ENCODE data around the gene NMUR2.

The NMUR2 gene

DNA sequence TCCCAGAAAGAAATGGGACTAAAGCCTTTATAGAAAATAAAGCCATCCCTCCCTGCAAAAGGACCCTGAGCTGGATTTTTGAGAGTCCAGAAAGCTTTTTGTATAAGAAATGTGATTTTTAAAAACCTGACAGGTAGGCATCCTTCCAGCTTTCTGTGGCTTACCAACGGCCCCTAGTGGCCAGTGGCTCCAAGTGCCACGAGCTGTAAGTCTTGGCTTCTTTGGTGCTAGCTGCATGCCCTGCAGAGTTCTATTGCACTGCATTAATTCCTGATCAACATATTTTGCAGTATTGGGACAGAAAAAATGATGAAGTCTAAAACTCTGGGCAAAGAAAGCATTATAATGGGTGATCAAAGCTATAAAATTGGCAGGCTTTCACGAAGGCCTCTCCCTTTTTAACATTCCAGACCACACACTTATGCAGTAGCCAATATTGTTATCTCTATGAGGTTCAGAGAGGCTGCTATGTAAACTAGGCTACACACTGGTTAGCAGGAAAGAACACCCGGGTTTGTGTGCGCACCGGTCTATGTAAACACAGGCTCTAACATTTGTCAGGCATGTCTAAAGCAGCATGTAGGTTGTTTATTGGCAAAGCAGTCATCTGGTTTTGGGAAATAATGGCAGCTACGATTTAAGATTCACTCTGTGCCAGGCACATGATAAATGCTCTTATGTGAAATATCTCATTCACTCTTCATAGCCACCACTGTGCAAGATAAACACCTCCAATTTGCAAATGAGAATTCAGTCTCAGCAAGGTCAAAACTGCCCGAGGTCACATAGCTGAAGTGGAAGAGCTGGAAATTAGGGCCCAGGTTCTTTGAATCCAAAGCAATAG lies 55.2 kb downstream of the NMUR2 start:
- DNase-seq: peak; percentile 13 to 18
- peak; percentile 60 for ATAC-seq
- Mint-ChIP-seq H3K4me3 (no peak overlapping the region), H3K4me1 (no peaks in the 10 kb centered on the region), H3K27me3 (peaks cover 7% of the 10 kb centered on the region), H3K9me3 (peaks cover 0 to 6% of the 10 kb centered on the region in 2 donors), H3K27ac (no peak overlapping the region)

Measured in stimulated activated naive CD8-positive, alpha-beta T cell treated with anti-CD3 and anti-CD28 coated beads, Interleukin-15, amount 100 ng/mL, for 72 hours (primary cell).